Left forelimb (tissue), 1 donor: ENCODE results near the gene SELENOP.
"Not testable (repeated sequence)": the region's sequence is repeated elsewhere in the genome, so short reads cannot be mapped to it uniquely, and the experiment has no call there.

Experiments used
- DNase-seq: peaks from one replicate; pipeline ENCODE4 v3.0.0-alpha.2; 2018; ENCODE audit warnings: low spot score

Gene SELENOP

GRCh38 chr5:42826757-42827515, 15.2 kb upstream of the SELENOP start:
- DNase-seq = no peak

DNA sequence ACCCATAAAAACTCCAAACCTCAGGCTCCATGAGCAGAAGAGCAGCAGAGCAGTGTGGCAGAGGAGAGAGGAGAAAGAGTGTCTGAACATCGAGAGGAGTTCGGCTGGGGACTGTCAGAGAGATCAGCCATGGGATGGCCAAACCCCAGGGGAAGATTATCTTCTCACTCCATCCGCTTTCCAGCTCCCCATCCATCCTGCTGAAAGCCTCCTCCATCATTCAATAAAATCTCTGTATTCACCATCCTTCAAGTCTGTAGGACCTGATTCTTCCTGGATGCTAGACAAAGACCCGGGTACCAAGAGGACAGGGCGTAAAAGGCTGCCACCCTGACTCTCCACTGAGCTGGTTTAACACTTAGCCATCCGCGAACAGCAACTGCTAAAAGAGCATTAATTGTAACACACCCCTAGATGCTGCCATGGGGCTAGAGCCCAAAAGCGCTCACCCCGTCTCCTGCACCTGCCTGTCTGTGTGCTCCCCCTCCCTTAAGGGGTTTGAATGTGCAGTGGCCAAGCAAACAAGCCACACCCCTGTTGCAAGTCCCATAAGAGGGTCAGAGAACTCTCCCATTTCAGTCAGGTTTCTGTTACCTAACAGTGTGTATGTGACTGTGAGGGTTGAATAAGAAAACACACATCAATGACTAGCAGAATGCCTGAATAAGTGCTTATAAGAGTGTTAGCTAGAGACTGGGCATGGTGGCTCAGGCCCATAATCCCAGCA, 13.9 kb upstream of the SELENOP start:
- DNase-seq = no peak

DNA sequence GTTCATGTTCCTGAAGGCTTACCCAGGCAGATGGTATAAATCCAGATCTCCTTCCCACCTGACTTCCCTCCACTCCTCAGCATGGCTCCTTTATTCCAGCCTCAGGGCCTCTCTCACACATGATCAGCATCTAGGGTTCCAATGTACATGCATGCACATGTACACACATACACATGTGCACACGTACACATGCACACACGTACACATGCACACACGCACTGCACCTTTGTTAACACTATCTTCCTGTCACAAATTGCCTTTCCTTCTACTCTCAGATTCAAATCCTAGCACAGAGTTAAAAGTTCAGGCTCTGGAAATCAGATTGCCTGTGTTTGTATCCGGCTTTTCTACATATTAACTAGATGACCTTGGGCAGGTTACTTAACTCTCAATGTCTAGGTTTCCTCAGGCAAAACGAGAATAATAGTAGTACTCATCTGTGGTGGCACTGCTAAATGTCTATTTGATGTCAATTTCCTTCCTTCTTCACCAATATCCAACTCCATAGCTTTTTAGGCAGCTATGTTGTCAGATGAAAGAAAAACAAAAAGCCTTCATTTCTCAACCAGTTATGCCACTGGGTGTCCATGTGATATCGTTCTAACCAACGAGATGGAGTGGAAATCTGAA, 12.8 kb upstream of the SELENOP start:
- DNase-seq = no peak

GRCh38 chr5:42822548-42822947, 10.9 kb upstream of the SELENOP start:
- no peak for DNase-seq

DNA sequence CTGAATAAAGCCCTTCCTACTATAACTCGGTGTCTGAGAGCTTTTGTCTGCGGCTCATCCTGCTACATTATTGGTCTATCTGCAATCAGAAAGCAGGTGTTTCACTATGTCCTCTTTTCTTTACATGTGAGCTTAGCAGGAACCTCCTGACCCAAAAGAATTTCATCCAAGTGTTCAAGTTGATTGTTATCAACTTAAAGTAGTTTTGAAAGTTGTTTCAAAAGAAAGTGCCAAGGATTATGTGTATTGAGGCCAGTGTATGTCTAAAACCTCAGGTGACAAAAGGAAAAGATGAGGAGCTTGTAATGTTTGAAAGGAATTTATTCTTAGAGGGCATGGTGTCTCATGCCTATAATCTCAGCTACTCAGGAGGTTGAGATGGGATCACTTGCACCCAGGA, 8.1 kb upstream of the SELENOP start:
- no peak for DNase-seq

GRCh38 chr5:42816546-42816945, 4.9 kb upstream of the SELENOP start:
- DNase-seq = not testable (repeated sequence)

DNA sequence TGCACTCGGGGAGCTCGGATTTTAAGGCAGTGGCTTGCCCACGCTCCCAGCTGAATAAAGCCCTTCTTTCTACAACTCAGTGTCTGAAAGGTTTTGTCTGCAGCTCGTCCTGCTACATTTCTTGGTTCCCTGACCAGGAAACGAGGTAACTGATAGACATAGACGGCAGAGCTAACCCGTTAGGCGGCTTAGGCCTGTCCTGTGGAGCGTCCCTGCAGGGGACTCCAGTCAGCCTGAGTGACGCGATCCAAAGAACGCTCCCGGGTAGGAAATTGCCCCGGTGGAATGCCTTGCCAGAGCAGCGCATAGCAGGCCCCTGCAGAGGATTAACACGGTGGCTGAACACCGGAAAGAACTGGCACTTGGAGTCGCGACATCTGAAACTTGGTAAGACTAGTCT, 1.8 kb upstream of the SELENOP start:
- no peak for DNase-seq

- DNase-seq = no peak
These were observed 928 bp upstream of the SELENOP start for GRCh38 chr5:42812620-42813019.

DNA sequence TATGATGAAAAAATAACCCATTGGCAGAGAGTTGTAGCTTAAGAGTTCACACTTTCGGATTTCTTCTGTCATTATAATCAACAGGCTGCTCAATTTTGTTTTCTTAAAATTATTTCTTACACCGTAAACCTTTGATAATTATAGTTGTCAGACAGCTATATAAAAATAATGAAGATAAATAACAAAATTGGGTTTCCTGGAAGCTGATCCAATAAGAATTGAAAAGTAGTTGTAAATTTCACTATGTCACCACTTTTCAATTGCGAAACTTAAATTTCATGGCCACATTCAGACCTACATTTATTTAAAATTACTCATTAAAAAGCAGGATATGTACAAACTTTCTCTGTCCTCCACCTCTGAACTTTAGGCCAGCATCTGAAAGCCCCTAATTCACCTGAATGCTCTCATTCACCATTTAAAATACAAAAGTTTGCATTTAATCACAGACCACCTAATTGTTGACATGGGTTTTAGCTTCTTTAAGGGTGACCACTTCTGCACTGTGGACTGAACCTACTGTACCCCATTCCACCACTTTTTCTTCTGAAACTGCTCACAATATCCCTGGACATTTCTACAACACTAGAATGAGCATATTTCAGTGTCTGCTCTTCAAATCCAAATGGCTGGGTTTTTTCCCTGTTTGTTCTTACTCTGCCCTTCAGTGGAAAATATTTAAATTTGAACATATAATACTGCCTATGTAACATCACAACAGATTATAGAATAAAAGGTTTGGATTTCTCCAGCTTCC, 680 bp downstream of the SELENOP start:
- DNase-seq = no peak

DNA sequence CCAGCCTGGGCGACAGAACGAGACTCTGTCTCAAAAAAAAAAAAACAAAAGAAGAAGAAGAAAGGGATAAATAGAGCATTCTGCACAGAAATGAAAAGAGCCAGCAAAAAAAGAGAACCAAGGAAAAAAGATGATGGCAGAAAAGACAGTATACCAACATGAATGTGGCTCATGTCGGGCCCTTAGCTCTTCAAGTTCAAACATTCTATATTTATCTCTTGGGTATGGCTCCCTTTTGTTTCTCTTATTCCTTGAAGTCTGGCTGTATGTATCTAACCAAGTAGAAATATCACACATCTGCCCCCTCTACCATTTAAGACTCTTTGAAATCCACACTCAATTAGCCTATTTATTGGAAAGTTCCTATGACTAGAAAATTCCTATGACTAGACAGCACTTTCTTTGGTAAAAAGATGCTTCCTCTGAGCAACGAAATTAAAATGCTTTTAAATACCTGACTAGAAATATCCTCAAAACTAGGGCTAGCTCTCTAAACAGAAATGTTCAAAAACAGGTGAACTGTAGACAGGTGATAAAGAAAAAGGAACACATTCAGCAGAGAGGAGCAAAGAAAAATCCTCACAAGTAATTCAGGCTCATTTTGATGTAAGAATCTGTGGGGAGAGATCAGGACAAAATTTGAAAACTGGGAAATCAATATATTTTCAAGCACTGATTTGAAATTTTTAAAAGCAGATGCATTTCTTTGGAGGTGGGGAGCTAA, 2.6 kb downstream of the SELENOP start:
- no peak for DNase-seq

DNA sequence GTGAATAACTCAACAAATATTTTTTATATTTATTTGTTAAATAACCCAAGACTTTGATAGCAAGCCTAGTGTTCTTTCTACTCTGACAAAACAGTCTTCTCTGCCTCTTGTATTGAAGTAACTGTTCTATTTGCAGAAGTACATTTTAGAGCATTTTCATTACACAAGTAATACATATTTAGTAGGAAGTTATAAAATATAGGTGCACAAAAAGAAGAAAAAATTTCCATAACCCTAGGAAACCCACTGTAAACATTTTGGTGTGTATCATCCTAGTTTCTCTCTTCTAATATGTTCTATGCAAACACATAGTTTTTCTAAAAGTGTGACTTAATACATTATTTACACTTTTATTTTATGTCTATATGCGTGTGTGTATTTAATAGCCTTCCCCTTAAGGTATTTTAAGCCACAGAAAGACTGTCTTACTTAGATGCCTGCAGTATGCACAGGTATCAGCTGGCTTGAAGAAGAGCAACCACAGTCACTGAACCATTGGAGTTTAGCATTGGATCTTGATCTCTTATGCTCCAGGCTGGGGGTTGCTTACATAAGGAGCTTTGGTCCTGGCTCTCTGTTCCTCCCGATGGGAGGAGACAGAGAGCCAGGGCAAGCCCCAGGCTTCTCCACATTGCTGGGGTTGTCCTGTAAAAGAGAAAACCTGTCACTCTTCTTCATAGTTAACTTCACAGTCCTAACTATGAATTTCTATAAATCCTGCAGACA, 3.8 kb downstream of the SELENOP start:
- DNase-seq = no peak

DNA sequence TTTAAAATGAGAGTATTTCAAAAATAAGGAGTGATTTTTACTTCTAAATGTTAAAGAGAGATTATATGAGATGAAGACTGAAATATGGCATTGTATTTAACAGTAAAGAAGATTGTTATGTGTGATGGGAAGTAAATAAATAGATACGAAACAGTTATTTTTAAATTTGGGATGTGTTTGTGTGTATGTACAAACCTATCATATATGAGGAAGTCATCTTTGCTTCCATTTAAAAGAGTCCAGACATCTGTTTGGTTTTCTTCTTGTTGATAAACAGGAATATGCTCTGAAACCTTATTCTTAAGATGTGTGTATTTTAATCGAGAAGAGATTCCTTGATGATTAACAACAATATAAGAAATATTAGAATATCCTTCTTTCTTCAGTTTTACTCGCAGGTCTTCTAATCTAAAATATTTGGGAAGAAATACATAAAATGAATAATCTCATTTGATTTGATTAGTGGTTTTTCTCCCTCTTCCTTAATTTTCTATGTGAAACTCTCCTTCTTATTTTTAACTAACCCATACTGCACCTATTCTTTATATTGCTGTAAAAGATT, 4.9 kb downstream of the SELENOP start:
- no peak for DNase-seq

DNA sequence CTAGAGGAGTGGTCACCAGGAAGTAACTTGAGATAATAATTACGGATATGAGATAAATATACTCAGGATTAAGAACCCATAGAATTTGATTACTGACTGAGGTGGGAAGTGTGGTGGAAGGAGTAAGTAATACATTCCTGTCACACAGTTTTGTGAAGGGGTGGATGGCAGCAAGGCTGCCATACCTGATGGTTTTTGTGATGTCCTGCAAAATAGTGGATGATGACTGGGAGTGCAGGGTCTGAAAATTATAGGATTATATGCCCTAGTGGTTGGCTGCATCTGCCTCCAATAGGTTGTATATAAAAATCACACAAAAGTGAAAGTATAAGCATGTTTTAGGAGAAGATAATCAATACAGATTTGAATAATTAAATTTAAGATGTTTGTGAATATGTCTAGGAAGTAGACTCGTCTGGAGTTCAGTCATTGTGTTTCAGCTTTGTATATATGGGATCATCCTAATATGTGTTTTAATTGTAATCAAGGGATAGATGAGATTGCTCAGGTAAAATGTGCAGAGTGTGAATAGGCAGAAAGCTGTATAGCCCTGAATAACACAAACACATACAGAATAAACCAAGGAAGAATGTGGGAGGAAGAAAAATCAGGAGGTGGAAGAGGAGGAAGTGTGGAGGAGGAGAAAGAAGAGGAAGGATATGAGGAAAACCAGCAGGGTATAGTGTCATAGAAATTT, 5.5 kb downstream of the SELENOP start:
- DNase-seq = no peak

DNA sequence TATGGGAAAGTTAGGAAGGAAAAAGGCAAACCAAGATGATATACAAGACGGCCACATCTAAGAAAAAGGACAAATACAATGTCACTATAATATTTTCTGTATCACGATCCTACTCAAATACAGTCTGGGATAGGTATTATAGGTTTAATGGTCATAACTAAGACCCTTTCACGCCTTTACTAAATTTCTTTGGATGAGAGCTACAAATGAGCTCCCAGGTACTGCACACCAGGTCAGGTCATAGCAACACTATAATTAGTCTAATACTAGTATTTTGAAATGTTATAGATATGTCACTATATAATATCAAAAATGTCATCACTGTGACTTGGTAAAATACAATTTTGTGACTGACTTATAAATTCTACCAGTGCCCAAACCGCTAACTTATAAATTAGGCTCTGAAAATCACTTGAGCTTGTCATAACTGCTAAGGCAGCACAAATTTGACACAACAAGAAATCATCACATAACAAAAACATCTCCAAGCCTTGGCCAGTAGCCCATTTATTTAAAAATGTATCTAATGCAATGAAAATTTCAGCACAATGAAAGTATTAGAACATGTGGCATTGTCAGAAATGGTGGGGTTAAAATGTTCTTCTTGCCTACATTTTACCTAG, 6.9 kb downstream of the SELENOP start:
- DNase-seq = no peak

- DNase-seq = no peak
These were observed 10.1 kb downstream of the SELENOP start for GRCh38 chr5:42801516-42802166.

DNA sequence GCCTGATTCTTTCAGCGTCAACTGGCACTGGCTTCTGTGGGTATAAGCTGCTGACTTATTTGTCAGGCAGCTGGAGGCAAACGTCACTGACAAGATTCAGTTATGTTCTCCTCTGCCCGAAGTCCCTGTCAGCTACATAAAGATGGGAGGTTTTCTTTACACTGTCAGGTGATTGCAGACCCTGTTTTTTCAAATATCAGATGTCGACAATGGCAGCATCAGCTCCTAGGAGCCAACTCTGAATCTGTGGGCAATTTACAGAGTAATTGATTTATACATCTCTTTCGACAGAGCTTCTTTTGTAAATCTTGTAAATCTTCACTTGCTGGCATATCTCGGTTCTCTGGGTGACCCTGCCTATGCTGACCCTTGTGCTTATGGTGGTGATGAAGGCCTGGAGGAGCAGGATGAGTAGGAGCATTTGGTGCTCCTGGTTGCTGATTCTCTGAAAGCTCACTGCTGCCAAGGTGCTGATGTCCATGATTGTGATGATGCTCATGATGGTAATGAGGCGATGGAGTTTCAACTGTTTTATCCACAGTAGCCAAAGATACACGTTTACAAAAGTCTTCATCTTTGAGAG, 10.9 kb downstream of the SELENOP start:
- DNase-seq = no peak

- no peak for DNase-seq
These were observed 12.0 kb downstream of the SELENOP start for GRCh38 chr5:42799668-42800114.

DNA sequence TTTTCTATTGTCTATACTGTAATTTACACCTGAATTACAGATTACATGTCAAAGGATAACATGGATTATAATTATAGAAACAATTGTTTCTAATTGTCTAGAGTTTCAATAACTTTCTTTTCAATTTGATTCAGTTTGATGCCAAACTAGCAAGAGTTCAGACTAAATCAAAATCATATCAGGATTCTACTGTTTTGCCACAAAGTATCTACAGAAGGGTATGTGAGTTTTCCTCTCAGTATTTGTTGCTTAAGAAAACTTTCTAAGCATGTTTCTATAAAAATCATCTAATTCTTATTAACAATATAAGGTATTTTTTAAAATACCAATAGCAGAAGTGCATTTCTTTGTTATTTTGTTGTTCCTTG, 12.5 kb downstream of the SELENOP start:
- DNase-seq = no peak
